ENCODE measurements around the gene DAZAP1.
"Not testable (repeated sequence)": the region's sequence is repeated elsewhere in the genome, so short reads cannot be mapped to it uniquely, and the experiment has no call there.

Gene DAZAP1

DNA sequence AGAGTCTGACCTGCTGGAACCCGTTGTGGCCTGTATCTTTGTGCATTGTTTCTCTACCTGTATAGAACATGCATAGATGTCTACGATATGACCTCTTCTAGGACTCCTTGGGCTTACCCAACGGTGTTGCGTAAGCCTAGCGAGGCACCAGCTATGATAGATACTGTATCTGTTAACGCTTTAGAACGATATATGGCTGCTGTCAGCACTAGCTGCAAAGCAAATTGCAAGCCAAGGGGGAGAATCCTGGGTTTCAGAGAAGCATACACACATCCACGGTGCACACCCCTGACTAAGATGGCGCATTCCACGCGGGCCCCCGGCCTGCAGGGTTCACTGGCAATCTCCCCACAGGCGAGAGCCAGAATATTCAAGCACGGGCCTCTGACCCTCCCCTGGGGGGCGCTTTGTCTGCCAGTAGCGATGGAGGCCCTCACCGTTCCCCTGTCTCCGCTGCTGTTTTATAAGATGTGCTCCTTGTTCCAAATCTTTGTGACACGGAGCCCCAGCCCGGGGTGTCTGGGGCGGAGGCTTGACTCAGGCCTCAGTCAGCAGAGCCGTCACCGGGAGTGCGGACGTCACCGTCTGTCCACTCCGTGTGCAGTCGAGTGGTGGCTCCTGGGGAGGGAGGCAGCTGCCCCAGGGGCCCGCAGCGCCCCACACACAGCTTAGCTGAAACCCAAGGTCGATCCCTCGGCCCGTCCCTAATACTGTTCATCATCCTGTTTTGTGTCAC lies 17.9 kb downstream of the DAZAP1 start:
- DNase-seq (ENCODE audit: low read depth in 2 of 2): no peak

DNA sequence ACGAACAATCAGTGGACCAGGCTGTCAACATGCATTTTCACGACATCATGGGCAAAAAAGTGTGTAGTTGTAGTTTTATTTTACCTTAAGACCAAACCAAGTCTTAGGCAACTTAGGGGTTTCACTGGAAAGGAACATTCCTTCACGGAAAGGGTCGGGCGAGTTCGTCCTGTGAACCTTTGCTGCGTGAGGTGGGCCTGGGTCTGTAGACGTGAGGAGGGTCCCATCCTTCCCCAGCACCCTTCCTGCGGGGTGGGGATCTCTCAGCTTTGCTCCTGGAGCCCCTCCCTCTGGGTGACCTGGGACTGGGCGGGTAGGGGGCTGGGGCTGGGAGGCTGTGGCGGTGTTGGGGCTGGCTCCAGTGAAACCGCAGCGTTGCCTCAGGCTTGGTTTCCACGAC lies 18.5 kb downstream of the DAZAP1 start:
- no peak for DNase-seq (ENCODE audit: low read depth in 2 of 2)

DNA sequence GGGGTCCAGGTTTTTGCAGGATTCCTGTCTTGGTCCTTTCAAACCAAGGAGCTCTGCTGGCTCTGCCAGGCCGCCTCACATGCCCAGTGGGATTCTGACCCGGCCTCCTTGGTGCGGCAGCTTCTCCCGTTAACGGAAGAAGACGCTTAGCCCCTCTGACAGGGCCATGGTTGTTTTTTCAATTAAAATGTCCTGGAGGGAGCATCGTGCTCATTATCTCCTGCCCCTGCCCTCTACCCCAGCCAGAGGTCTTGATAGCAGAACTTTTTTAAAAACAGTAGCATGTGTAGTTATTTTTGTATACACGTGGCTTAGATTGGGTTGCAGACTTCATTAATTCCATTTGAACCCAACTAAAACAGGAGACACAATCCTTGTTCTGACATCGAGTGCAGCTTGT lies 19.4 kb downstream of the DAZAP1 start:
- no peak for DNase-seq (ENCODE audit: low read depth in 2 of 2)

DNA sequence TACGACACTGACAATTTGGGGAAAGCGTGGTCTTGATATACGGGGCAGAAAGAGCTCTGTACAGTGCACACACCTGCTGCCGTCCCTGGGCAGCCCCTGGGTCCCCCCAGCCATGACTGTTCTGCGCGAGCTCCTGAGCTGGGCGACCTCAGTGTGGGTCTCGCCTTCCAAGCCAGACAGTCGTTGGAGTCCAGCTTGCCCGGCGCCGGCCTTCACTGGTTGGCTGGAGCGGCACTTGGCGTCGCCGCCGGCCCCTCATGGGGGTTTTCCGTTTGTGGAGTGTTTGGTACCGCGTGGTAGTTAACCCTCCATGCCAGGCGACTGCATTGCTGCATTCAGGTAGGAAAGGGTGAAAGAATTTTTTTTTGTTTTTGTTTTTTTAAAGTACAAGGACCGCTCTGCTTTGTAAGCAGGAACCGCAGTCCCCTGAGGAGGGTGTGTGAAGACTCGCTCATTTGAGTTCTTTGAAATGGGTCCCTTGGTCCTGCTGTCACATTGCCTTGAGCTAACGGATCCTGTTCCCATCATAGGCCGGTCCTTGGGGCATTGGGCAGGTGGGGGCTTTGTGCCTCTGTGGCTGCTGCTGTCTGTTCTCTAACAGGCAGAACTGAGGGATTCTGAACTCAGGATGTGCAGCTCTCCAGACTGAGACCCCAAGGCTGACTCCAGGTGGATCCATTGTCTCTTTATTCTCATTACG lies 20.0 kb downstream of the DAZAP1 start:
- DNase-seq (ENCODE audit: low read depth in 2 of 2): no peak

DNA sequence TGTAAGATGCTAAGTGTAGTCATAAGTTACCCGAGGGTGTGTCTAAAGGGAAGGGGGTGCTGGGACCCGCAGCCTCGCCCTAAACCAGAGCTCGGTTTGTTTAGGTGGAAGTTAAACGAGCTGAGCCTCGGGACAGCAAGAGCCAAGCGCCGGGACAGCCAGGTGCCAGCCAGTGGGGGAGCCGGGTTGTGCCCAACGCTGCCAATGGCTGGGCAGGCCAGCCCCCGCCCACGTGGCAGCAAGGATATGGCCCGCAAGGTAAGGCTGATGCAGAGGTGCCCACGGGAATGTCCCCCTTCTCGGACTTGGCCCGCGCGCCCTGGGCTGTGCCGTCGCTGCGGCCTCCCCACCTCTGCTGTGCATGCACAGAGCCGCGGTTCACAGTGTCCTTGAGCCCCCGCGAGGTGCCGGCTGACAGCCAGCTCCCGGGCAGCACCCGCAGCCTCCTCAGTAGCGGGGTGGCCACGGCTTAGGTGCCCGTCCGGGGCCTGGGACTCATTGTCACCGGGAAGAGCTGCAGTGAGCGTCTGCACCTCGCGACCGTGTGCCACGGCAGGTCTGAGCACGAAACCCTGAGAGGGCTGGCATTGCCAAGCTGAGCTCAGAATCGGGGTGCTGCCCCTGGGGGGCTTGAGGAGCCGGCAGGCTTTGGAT lies 21.5 kb downstream of the DAZAP1 start:
- no peak for DNase-seq (ENCODE audit: low read depth in 2 of 2)

DNA sequence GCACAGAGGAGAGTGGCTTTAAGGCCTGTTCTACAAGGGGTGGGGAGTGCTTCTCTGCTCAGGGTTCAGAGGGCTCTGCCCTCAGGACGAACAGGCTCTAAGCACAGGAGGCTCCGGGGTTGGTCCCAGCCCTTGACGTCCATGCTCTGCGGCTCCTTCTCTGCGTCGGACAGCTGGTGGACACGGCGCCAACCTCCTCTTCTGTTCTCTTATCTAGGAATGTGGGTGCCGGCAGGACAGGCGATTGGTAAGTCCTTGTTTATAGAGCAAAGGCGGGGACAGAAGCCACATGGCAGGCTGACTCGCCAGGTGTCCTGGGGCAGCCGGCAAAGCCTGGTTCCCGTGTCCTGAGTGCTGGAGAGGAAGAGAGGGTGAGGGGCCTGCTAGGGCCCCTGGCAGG lies 22.4 kb downstream of the DAZAP1 start:
- no peak for DNase-seq (ENCODE audit: low read depth in 2 of 2)

DNA sequence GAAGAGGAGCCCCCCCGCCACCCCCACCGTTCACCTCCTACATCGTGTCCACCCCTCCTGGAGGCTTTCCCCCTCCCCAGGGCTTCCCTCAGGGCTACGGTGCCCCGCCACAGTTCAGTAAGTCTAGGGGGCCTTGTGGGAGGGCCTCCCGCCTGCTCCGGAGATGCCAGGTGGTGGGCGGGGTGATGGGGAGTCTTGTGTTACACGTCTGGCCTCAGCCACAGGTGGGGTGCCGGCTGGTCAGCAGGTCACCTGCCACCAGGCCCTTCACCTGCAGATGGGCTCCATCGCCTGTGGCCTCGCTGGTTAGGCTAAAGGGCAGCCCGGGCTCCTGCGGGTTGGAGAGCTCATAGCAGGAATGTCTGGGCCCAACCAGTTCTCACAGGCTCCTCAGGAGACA lies 22.9 kb downstream of the DAZAP1 start:
- DNase-seq (ENCODE audit: low read depth in 2 of 2): no peak

DNA sequence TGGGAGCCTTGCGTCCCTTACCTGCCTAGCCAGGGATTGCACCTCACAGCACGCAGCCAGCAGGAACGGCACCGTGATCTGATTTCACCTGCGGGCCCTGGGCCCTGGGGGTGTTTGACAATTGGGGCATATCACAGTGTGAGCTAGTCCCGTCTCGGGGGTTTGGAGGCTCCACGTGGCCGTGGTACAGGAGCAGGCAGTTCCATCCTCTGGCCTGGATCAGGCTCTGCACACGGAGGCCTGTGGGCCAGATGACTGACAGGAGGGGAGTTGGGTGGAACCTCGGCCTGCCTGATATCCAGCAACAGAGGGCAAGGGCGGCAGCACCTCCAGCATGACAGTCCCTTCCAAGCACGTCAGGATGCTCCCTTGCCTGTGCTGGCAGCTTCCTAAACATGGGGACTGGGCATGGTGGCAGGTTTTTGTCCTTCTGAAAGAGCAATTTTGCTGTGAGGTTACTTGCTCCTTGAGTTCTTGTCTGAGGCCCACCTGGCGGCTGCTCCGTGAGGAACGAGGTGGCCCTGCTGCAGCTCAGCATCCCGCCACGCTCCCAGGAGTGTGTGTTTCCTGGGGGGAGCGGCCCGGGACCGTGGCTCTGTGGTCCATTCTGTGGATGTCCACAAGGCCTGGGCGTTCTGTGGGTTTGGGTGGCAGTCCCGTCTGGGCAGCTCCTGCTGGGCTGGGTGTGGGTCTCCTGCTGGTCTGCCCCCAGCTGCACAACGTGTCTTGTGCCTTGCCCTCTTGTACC lies 24.5 kb downstream of the DAZAP1 start:
- no peak for DNase-seq (ENCODE audit: low read depth in 2 of 2)

DNA sequence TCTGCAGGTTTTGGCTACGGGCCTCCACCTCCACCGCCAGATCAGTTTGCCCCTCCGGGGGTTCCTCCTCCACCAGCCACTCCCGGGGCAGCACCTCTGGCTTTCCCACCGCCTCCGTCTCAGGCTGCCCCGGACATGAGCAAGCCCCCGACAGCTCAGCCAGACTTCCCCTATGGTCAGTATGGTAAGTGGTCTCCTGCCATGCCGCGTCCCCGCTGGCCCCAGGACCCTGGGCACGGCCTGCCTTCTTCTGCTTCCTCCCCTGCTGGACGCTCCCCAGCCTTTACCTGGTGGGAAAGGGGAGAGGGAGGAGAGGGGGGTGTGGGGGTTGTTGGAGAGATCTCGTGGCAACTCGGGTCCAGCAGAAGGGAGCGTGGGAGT lies 25.1 kb downstream of the DAZAP1 start:
- no peak for DNase-seq (ENCODE audit: low read depth in 2 of 2)

DNA sequence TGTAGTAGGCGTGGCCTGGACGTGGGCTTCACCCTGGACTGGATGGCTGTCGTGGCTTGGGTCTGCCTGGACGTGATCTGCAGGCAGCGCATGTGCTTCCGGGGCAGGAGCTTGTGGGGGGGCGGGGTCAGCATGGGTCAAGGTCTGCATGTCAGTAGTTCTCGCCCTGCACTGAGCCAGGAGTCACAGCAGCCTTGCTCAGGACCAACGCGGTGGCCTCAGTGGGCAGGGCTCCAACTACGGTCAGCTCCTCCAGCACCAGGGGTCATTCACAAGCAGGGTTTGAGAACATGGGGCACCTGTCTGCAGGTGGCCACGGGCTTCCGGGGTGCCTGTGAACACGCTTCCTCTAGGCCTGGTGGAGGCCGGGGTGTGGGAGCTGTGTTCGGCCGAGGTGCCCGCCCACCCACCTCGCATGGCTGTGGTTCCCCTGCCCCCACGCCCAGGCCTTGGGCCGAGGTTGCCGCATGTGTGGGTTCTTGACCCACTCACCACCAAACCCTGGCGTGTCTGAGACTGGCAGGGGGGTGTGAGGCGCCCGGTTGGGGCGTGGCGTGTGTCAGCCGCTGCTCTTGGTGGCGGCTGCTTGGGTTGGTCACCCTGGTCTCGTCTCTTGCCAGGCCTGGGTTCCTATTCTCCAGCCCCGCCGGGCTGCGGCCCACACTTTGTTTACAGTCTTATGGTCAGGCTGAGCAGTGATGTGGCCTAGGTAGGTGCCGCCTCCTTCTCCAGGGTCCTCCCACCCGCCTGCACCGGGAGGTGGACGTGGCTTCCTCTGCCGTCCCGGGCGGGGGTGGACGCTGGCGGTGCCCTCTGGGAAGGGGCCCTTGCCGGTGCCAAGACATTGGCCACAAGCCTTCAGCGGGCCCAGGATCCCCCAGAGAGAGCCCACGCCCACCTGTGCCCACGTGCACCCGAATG lies 26.0 kb downstream of the DAZAP1 start:
- DNase-seq (ENCODE audit: low read depth in 2 of 2): no peak

DNA sequence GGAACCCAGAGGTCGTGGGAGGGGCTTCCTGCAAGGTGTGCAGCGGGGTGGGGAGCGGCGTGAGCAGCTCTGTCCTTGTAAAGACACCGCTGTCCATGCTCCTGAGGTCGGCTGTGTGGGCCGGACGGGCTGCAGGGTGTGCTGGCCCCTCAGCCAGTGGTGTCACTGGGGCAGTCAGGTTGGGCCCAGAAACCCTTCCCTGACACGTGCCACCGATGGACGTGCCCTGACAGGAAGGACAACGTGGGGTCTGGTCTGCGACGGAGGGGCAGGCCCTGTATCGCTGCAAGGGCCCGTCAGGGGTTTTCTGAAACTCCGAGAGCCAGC lies 26.6 kb downstream of the DAZAP1 start:
- DNase-seq (ENCODE audit: low read depth in 2 of 2): no peak

DNA sequence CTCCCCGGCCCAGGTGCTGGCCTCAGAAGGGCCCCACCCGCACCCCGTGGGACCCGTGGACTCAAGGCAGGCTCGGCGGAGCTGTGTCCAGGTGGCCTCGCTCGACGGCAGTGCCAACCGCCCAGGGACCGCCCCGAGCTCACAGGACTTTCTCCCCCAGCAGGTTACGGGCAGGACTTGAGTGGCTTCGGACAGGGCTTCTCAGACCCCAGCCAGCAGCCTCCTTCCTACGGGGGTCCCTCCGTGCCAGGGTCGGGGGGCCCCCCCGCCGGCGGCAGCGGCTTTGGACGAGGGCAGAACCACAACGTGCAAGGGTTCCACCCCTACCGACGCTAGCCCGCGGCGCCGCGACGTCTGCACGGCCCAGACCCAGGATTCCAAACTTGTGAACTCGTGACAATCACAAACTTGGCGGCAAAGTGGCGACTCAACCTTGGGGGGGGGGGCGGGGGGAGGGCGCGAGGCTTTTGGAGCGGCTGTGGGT lies 27.2 kb downstream of the DAZAP1 start:
- no peak for DNase-seq (ENCODE audit: low read depth in 2 of 2)

DNA sequence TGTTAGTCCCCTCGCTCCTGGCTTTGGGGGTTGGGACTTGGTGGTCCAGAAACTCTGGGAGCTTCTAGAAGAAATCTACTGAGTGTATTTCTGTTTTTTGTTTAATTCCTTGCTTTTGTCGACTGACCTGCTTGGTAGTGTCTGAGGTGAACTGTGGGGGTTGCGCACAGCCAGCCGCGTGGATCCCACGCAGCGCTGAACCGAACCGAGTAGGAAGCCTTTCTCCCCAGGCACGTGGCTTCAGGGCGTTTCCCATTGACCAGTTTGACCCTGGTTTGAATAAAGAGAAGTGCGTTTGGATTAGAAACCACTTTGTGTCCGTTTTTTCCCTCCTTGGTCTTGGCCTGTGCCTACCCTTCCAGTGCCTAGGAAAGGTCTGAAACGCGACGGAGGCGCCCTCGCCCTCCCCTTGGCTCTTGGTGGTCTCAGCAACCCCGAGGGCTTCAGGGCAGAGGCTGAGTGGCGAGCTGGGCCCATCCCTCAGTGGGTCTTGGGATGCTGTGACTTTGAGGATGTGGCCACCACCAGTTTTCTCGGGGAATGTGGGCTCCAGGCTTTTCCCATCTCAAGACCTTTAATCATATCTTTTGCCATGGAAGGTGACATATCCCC lies 28.1 kb downstream of the DAZAP1 start:
- no peak for DNase-seq (ENCODE audit: low read depth in 2 of 2)

DNA sequence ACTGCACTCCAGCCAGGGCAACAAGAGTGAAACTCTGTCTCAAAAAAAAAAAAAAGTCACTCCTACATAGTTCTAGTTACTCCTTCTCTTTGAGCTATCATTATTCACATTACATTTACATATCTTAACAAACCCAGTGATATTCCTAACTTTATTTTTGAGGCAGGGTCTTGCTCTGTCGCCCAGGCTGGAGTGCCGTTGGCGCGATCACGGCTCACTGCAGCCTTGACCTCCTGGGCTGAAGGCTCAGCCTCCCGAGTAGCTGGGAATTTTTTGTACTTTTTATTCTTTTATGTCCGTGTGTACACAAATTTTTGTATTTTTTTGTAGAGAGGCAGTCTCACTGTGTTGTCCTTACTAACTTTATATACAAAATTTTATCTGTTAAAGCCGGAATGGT lies 30.2 kb downstream of the DAZAP1 start:
- no peak for DNase-seq (ENCODE audit: low read depth in 2 of 2)

DNA sequence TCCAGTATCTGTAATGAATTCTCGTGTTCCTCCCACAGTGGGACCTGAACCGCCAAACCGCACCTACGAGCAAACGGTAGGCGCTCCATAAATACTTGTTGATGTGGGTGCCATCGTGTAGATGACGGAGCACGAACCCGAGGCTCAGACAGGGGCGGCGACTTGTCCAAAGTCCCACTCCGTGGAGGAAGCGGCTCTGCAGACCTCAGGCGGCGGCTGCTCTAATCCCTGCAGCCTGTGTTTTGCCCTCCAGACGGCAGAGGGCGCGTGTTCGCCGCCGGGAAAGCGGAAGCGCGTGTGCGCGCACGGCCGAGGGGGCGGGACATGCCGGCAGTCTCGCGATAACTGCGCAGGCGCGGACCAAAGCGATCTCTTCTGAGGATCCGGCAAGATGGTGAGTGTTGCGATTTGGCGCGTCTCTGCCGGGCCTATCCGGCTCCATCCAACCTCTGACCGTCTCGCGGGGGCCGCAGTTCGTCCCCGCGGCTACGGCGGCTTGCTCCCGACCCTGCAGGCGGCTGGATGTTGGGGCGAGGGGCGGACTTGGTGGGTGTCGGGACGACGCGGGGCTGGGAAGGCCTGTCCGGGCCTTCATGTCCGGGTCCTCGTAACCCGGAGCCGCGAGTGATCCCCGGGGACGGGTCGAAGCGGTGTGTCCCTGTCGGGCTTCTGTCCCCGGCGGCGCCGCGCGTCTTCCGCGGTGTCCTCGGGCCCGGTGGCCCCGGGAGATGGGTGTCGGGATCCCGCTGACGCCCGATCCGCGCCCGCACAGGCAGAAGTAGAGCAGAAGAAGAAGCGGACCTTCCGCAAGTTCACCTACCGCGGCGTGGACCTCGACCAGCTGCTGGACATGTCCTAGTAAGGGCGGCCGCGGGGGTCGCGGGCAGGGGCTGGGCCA lies 30.9 kb downstream of the DAZAP1 start, which contains the start of gene RPS15:
RPS15 (plus strand) TSS at position 362 of the 898 bp plus-strand sequence; CDS start at position 392, 30 bp downstream.
- peak; percentile 94 to 95 for DNase-seq (ENCODE audit: low read depth in 2 of 2)

DNA sequence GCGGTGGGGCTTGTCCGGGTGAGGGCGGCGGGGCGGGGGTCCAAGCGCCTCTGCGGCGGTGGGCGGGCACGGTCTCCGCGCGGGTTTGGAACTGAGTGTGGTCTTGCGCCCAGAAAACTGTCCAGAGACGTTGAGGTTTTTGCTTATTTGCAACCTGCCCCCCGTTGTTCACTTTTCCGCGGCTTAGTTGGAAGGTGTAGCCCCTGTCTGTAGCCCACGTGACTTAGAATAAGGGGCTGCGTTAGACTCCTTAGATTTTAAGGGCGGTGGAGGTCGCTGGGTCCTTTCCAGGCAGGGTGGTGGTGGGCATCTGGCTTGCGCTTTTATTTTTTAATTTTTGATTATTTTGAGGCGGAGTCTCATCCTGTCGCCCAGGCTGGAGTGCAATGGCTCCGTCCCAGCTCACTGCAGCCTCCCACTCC lies 31.6 kb downstream of the DAZAP1 start:
- DNase-seq (ENCODE audit: low read depth in 2 of 2): no peak

DNA sequence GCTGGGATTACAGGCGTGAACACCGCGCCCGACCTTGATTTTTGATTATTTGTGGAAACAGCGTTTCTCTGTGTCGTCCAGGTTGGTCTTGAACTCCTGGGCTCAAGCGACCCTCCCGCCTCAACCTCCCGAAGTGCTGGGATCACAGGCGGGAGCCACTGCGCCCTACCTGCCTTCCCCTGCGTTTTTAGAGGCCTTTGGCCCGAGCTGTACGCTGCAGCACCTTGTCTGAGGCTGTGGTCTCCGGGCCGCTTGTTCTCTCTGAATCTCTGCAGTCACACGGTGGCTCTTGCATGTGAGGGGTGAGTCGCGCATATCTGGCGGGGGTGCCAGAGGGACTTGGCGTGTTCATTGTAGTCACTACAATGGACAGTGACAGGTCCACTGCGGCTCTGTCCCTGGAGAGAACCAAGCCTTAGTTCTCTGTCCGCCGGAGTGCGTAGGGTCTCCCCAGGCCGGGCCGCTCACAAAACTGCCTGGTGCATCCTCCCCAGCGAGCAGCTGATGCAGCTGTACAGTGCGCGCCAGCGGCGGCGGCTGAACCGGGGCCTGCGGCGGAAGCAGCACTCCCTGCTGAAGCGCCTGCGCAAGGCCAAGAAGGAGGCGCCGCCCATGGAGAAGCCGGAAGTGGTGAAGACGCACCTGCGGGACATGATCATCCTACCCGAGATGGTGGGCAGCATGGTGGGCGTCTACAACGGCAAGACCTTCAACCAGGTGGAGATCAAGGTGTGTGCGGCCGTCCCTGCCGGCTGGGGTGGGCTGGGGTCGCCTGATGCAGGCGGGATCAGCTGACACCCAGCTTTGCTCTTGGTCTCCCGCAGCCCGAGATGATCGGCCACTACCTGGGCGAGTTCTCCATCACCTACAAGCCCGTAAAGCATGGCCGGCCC lies 32.4 kb downstream of the DAZAP1 start:
- not testable (repeated sequence) for DNase-seq (ENCODE audit: low read depth in 2 of 2)

DNA sequence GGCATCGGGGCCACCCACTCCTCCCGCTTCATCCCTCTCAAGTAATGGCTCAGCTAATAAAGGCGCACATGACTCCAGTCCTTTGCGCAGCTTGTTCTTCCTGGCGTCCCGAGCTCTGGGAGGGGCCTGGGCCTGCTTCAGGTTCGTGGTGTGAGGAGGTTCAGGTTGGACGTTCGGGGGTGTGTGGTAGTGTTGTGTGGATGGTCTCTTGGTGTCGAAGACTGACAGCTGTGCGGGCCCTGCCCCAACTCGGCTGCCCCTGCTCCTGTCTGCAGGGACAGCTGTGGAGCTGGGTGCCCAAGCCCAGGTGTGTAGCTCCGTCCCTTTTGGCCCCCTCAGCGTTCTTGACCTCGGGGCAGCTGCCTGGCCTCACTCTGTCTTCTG lies 33.0 kb downstream of the DAZAP1 start:
- no peak for DNase-seq (ENCODE audit: low read depth in 2 of 2)

DNA sequence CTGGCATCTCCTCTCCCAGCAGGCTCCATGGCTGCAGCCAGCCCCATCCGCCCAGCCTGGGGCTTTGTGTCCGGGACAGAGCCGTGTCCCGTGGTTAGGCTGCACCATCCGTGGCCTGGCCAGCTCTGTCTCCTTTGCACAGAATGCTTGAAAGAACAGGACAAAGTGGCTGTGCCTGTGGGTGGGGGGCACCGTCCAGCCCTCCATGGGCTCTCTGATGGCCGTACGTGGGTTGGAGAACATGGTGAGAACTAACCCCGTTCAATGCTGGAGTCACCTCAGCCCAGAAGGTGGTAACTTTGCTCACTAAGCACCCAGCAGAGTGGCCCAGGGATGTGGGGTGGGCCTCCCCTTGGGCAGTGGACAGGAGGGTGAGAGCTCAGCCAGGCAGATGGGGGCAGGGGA lies 33.6 kb downstream of the DAZAP1 start:
- no peak for DNase-seq (ENCODE audit: low read depth in 2 of 2)
